ENCODE measurements around the gene DLX4. TPM values are rescaled to one million over a fixed set of nuclear protein-coding genes. Genes with fewer than 3 reads are reported as not detected.

The DLX4 gene
- total and polyA plus RNA-seq, 10 of the 15 experiments (the other 5 are each of a cell fraction or from before 2014, with no cell fraction given) = 0.05 to 0.29 (median 0.15) TPM

- TF ChIP-seq CEBPZ (IDR thresholded peaks at IDR 0.05; ENCODE audit: low read depth, low read length) = no peak
- no peak for TF ChIP-seq JUND (IDR thresholded peaks at IDR 0.05; ENCODE audit: low read depth, low read length)
- TF ChIP-seq NR2F1 (conservative IDR thresholded peaks at IDR 0.05) = 0 out of 2 replicates have a peak, but pooled peaks have one; percentile 37
- TF ChIP-seq SMARCA5 (IDR thresholded peaks at IDR 0.05) = no peak
- no peak for TF ChIP-seq NFYB (IDR thresholded peaks at IDR 0.05; ENCODE audit: insufficient read depth, low read depth, low read length)
- TF ChIP-seq FOXM1 (IDR thresholded peaks at IDR 0.05; ENCODE audit: low read depth, low read length) = no peak
- TF ChIP-seq GATAD2B (conservative IDR thresholded peaks at IDR 0.05; ENCODE audit: low read depth) = 0 out of 2 replicates have a peak, but pooled peaks have one; percentile 72
- TF ChIP-seq KAT2A (conservative IDR thresholded peaks at IDR 0.05; ENCODE audit: control insufficient read depth, low read depth, low read length) = no peak
- peak; percentile 39; the same call in 1 of the 2 replicates for TF ChIP-seq ELK1 (IDR thresholded peaks at IDR 0.05; ENCODE audit: low read depth, low read length)
- no peak for TF ChIP-seq SKIL (IDR thresholded peaks at IDR 0.05; ENCODE audit: low read depth, poor library complexity, severe bottlenecking)
- no peak for TF ChIP-seq MAX (IDR thresholded peaks at IDR 0.05; ENCODE audit: low read depth, low read length)
- TF ChIP-seq ZNF622 (IDR thresholded peaks at IDR 0.05) = no peak
- TF ChIP-seq ATF3 (IDR thresholded peaks at IDR 0.05; ENCODE audit: borderline replicate concordance, extremely low read depth, low read depth, low read length) = no peak
- no peak; the same call in 1 of the 2 replicates for TF ChIP-seq ZBTB40 (IDR thresholded peaks at IDR 0.05; ENCODE audit: borderline replicate concordance)
These were observed 29.0 kb downstream of the DLX4 start (continued) for GRCh38 chr17:49997773-49998703.
